GM21423 (cell line): Measurements from ENCODE around the gene NELFE.
"Not testable (repeated sequence)": the region's sequence is repeated elsewhere in the genome, so short reads cannot be mapped to it uniquely, and the experiment has no call there.

Experiments
- ATAC-seq: cut with Tn5 transposase; IDR thresholded peaks from one replicate; pipeline ENCODE4 v1.9.1; 2021; ENCODE audit warnings: mild to moderate bottlenecking, moderate library complexity; ENCODE audit not compliant: unreplicated experiment

The NELFE gene

DNA sequence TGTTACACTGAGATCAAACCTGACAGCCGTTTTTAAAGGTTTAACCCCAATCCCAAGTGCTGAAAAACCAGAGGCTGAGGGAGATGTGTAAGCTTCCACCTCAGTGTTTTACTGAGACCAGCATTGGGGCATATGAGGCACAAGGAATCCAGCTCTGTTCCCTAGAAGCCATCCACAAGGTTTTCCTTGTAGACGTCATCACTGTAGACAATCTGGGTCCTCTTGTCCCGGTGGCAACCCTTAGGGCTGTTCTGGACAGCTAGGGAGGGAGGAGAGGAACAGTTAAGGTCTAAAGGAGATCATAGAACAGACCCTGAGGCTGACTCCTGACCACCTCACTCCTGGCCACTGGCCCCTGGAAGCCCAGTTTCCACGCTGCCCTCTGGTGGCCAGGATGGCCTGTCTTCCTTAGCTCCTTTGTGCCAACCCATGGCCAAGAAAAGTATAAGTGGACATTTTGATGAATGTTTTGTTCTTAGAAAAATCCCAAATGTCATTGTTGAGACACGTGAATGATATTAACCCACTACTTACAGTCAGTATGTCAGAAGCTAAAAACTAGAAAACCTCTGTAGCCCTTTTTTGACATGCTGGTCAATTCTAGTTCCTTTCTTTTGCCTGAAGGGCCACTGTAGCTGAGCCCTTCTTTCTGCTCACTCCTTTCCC is 6.5 kb downstream of the NELFE start:
- no peak for ATAC-seq

DNA sequence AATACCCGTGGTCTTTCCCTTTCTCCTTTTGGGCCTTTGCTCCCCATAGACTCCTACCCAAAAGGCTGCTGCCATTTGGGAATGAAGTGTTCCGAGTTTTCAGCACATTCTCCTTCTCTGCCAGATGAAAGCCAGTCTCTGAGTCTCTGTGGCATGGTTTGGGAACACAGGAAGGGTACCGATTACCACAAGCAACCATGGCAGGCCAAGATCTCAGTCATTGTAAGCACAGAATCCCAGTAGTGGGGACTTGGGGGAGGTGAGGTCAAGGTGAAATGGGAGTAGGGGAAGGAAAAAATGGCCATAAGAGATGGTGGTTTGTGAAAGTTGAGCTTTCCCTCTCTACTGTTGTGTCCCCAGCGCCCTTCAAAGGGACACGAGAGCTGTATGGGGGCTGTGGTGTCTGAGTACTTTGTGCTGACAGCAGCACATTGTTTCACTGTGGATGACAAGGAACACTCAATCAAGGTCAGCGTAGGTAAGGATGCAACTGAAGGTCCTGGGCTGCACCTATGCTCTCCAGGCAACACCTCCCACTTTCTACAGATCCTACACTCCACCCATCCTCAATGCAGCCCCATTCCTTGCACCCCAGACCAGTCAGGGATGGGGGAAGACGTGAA is 8.7 kb downstream of the NELFE start:
- ATAC-seq: no peak

DNA sequence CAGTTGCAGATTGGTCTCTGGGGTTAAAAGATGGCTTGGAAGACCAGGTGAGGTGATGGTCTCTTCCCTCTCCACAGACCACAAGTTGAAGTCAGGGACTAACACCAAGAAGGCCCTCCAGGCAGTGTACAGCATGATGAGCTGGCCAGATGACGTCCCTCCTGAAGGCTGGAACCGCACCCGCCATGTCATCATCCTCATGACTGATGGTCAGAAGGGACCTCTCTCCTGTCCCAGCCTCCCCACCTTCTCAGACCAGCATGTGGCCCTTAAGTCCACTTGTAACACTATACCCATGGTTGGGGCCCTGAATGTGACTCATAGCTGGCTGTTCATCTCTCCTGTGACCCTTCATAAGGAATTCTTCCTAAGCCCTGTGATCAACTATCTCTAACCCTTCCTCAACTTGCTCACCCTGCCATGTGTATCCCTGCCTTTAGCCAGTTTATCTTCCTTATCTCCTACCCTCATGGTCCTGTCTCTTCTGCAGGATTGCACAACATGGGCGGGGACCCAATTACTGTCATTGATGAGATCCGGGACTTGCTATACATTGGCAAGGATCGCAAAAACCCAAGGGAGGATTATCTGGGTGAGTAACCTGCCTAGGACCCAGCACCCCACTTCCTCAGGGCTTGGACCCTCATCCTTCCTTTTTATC is 9.9 kb downstream of the NELFE start:
- ATAC-seq: no peak

DNA sequence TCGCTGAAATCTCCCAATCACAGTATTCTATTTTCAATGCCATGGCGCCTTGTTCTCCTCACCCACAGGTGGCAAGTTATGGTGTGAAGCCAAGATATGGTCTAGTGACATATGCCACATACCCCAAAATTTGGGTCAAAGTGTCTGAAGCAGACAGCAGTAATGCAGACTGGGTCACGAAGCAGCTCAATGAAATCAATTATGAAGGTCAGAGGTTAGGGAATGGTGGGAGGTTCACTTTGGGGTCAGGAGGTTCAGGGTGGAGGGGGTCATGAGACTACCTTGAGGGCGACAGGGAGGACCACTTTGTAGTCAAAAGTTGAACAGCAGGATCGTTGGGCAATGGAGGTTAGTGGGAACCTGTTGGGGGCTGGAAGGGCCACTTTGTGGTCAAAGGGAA is 10.5 kb downstream of the NELFE start:
- ATAC-seq: no peak

DNA sequence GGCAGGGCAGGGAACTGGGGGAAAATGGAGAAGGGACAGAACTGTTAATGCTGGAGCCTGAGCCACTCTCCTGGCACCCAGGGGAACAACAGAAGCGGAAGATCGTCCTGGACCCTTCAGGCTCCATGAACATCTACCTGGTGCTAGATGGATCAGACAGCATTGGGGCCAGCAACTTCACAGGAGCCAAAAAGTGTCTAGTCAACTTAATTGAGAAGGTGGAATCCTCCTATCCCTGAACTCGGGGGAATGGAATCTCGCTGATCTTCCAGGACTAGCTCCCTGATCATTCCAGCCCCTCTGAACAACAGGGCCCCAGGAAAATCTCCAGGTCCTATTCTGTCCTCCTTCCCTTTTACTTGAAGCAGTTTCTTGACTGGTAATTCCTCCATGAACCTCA is 10.9 kb downstream of the NELFE start:
- ATAC-seq: no peak

DNA sequence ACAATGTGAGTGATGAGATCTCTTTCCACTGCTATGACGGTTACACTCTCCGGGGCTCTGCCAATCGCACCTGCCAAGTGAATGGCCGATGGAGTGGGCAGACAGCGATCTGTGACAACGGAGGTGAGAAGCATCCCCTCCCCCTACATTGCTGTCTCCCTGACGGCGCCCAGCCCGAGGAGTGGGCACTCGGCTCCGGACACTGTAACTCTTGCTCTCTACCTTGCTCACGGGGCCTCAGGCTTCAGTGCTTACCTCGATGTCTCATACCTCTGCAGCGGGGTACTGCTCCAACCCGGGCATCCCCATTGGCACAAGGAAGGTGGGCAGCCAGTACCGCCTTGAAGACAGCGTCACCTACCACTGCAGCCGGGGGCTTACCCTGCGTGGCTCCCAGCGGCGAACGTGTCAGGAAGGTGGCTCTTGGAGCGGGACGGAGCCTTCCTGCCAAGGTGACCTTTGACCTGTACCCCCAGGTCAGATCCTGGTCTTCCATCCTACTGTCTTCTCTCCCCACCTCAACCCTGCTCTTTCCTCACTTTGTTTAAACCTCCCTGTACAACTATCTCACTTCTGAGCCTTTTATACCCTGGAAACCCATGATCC is 11.6 kb downstream of the NELFE start:
- ATAC-seq: no peak

DNA sequence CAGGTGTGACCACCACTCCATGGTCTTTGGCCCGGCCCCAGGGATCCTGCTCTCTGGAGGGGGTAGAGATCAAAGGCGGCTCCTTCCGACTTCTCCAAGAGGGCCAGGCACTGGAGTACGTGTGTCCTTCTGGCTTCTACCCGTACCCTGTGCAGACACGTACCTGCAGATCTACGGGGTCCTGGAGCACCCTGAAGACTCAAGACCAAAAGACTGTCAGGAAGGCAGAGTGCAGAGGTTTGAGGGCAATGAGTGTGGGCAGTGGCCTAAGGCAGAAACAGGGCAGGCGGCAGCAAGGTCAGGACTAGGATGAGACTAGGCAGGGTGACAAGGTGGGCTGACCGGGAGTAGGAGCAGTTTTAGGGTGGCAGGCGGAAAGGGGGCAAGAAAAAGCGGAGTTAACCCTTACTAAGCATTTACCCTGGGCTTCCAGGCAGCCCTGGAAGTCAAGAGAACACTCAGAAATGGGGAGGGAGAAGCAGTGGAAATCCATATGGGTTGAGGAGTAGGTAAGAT is 12.3 kb downstream of the NELFE start:
- no peak for ATAC-seq

DNA sequence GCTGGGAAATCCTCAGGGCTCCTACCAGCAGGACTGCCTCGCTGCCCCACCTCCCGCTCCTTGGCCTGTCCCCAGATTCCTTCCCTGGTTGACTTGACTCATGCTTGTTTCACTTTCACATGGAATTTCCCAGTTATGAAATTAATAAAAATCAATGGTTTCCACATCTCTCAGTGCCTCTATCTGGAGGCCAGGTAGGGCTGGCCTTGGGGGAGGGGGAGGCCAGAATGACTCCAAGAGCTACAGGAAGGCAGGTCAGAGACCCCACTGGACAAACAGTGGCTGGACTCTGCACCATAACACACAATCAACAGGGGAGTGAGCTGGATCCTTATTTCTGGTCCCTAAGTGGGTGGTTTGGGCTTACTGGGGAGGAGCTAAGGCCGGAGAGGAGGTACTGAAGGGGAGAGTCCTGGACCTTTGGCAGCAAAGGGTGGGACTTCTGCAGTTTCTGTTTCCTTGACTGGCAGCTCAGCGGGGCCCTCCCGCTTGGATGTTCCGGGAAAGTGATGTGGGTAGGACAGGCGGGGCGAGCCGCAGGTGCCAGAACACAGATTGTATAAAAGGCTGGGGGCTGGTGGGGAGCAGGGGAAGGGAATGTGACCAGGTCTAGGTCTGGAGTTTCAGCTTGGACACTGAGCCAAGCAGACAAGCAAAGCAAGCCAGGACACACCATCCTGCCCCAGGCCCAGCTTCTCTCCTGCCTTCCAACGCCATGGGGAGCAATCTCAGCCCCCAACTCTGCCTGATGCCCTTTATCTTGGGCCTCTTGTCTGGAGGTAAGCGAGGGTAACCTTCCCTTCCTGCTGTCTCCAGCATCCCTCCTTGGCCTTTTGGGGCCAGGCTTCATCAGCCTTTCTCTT is 13.0 kb downstream of the NELFE start, which contains the start of gene CFB:
Gene CFB (plus strand): TSS at position 589 of the 863 bp plus-strand sequence. CDS start 127 bp downstream, at position 716.
- no peak for ATAC-seq

DNA sequence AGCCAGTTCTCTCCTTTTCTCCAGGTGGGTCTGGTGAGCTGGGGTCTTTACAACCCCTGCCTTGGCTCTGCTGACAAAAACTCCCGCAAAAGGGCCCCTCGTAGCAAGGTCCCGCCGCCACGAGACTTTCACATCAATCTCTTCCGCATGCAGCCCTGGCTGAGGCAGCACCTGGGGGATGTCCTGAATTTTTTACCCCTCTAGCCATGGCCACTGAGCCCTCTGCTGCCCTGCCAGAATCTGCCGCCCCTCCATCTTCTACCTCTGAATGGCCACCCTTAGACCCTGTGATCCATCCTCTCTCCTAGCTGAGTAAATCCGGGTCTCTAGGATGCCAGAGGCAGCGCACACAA is 13.6 kb downstream of the NELFE start:
- no peak for ATAC-seq

DNA sequence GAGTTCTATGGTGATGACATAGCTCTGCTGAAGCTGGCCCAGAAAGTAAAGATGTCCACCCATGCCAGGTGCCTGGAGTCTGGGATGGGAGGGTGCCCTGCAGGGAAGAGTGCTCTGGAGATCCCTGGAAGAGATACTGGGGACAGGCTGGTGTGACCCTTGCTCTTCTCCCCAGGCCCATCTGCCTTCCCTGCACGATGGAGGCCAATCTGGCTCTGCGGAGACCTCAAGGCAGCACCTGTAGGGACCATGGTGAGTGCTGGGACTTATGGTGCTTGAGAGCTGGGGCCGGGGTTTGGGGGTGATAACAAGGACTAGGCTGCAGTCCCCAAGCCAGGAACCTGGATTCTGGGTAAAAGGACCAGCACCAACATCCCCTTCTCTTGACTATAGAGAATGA is 15.0 kb downstream of the NELFE start:
- no peak for ATAC-seq

DNA sequence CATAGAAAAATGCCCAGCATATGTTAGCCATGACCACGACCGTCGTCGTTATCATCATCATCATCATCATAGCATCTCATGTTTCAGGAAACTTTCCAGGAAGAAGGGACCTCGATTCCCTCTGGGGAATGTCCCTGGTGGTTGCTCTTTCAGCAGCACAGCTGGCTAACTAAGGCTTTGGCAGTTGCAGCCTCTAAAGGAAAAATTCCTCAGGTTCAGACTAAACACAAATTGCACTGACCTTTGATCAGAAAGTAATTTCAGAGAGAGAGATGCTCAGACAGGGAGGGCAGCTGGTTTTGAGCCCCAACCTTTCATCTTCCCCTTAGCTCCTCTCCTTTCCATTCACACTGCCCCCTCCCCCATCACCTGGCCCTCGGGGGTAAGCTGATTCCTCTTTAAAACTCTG is 18.5 kb downstream of the NELFE start:
- ATAC-seq: no peak

DNA sequence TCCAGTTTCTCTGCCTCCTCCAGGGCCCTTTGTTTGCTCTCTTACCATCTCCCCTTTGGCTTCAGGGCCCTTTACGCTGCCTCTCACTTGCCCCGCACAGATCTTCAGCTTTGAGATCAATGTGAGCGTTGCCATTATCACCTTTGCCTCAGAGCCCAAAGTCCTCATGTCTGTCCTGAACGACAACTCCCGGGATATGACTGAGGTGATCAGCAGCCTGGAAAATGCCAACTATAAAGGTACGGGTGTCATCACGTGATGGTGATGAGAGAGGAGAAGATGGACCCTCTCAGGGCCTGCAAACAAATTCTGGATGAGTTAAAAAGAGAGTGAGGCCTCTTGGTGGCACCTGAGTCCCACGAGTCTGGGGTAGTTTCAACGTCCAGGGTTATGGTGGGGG is 22.9 kb downstream of the NELFE start:
- no peak for ATAC-seq

DNA sequence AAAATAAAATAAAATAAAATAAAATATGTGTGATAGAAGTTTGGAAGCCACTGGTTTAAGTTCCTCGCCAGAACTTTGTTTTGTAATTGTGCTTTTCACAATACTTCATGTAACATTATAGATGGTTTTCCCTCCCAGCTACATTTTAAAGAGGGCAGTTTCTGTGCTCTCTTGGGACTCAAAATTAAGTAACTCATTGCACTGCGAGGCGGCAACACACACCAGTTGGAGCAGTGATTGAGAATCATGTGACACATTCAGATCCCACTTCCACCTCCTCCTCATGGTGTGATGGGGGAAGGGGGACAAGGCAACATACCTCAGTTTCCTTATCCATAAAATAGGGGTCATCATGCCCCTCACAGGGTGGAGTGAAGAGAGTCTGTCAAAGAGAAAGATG is 23.8 kb downstream of the NELFE start:
- ATAC-seq: no peak

DNA sequence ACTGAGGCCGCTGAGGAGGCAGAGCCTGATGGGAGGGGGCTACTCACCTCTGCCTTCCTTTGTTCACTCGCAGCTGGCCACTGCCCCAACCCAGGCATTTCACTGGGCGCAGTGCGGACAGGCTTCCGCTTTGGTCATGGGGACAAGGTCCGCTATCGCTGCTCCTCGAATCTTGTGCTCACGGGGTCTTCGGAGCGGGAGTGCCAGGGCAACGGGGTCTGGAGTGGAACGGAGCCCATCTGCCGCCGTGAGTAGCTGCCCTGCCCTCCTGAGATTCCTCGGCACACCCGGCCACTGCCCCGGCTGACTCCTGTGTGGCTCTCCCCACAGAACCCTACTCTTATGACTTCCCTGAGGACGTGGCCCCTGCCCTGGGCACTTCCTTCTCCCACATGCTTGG is 25.2 kb downstream of the NELFE start:
- ATAC-seq: no peak

DNA sequence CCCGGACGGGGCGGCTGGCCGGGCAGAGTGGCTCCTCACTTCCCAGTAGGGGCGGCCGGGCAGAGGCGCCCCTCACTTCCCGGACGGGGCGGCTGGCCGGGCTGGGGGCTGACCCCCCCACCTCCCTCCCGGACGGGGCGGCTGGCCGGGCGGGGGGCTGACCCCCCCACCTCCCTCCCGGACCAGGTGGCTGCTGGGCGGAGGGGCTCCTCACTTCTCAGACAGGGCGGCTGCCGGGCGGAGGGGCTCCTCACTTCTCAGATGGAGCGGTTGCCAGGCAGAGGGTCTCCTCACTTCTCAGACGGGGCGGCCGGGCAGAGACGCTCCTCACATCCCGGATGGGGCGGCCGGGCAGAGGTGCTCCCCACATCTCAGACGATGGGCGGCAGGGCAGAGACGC is 26.6 kb downstream of the NELFE start:
- not testable (repeated sequence) for ATAC-seq

DNA sequence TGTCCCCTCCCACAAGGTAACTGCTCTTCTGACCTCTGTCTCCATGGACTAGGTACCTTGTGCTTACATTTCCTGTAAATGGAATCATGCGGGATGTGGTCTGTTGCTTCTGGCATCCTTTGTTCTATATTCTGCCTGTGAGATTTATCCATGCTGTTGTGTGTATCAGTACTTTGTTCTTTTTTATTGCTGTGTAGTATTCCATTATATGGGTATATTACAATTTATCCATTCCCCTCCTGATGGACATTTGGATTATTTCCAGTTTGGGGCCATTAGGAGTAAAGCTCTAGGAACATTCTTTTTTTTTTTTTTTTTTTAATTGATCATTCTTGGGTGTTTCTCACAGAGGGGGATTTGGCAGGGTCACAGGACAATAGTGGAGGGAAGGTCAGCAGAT is 27.8 kb downstream of the NELFE start:
- ATAC-seq: no peak

DNA sequence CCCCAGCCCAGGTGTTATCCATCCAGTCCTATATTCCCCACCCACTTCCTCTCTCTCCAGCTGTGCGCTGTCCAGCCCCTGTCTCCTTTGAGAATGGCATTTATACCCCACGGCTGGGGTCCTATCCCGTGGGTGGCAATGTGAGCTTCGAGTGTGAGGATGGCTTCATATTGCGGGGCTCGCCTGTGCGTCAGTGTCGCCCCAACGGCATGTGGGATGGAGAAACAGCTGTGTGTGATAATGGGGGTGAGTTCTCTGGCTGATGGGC is 30.2 kb downstream of the NELFE start:
- ATAC-seq: no peak

DNA sequence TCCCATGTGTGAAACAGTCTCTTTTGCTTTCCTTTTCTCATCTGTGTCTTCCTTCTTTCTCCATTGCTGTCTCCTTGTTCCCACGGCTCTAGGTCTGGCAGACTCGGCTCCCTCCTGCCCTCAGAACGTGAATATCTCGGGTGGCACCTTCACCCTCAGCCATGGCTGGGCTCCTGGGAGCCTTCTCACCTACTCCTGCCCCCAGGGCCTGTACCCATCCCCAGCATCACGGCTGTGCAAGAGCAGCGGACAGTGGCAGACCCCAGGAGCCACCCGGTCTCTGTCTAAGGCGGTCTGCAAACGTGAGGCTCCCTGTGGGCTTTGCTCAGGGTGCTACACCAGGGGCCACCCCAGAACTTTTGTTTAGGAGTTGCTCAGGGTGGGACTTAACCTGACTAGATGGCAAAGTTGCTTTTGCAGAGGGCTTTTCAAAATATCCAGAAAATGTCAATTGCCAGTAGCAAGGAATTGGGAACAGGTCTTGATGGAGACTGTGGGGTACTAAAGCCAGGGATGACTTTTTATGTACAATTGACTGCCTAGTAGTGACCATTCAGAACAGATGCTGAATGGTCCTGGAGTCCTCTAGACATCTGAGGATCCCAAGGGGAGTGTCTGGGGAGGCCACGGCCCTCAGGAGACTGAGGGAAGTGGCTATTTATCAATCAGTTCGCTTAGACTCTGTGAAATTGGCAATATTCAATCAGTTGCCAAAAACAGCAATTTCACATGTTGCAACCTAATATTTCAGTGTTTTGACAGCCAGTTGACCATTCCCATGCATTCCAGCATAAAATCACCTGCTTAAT is 30.7 kb downstream of the NELFE start:
- no peak for ATAC-seq

DNA sequence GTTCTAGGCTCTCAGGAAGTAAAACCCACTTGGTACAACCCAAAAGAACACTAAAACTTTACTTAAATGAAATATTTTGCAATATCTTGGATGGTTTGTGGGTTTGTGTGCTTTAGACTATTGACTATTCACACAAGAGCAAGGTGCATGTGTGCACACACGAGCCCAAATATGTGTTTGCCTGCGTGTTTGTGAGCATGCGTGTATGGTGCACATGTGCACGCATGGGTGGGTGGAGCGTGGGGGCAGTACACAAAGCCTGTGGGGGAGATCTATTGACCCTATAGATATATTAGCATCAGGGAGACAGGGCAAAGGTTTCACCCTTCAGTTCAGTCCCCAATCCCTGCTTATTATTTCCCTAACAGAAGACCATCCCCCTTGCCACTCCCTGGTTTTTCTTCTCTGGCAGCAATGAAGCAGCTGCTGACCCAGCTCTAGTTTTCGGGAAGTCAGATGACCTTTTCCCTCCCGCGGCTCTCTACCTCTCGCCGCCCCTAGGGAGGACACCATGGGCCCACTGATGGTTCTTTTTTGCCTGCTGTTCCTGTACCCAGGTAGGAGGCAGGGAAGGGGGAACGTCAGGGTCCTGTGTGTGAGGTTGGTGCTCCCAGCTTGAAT is 31.4 kb downstream of the NELFE start, which contains the start of gene C2:
Gene C2 (plus strand): TSS at position 476 of the 621 bp plus-strand sequence. CDS start 36 bp downstream, at position 512.
- no peak for ATAC-seq

DNA sequence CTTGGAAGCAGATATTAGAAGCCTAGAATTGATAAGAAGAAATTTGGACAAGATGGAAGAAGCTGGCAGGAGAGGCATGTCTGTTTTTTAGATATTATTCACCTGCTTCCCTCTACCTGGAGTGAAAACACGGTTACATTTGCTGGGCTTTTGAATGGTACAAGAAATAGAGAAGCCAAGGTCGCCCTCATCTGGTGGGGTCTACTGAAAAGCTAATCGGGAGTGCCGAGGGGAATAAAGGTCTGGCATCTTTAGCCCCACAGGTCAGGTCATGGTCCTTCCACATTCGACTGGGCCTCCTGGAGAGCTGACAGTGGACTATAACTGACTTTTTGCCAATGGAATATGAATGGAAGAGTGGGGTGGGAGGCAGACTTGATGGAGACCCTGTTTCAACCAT is 35.8 kb downstream of the NELFE start:
- no peak for ATAC-seq
